ENCODE data around the gene LTBP1.

The LTBP1 gene

DNA sequence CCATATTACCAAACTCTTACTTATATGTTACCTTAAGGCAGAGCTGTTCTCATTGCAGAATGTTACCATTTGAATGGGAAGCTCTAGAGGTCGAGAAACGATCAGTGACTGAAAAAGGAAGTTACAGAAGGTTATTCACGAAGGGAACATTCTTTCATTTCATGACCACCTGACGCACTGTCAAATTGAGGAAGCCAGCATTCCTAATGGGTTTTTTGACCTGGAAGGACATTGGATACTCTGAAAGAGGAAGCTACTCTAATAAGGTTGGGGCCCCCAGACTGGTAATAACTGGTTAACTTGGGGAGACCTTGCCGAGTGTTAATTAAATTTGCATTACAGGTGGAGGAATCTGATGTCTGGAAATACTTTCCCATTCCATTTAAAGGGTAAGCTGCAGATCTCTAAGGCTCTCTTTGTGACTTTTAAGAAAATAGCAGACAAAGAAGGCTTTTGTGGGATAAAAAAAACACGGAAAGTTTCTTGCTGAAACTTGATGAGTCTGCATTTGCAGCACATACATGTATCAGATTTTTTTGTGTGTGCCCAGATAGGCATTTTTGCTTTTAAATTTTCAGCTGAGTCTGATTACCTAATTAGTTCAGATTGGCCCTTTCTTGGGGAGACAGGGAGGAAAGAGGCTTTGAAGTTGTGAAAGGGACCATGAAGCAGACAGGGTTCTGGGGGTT is 137.1 kb downstream of the LTBP1 start:
- no peak for DNase-seq (ENCODE audit: extremely low read depth, low read depth)
- TF ChIP-seq, protein P1, sequence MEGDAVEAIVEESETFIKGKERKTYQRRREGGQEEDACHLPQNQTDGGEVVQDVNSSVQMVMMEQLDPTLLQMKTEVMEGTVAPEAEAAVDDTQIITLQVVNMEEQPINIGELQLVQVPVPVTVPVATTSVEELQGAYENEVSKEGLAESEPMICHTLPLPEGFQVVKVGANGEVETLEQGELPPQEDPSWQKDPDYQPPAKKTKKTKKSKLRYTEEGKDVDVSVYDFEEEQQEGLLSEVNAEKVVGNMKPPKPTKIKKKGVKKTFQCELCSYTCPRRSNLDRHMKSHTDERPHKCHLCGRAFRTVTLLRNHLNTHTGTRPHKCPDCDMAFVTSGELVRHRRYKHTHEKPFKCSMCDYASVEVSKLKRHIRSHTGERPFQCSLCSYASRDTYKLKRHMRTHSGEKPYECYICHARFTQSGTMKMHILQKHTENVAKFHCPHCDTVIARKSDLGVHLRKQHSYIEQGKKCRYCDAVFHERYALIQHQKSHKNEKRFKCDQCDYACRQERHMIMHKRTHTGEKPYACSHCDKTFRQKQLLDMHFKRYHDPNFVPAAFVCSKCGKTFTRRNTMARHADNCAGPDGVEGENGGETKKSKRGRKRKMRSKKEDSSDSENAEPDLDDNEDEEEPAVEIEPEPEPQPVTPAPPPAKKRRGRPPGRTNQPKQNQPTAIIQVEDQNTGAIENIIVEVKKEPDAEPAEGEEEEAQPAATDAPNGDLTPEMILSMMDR (IDR thresholded peaks at IDR 0.05; ENCODE audit: low read depth, low read length) = no peak

DNA sequence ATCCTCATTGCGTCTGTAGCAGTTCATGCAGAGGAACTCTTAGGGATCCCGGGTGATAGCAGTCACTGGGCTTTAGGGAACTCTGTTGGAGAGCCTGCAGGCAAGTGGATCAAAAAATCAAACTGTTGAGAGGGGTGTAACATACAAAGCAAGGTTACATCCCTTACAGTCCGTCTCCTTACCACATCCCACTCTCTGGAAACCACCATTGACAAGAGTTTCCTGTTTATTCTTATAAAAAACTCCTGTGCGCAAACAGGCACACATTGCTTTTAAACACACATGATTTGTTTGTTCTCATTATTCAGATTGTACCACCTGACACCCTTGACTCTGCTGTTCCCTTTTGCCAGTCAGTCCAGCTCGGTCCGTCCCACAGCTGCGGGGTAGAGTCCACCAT is 137.7 kb downstream of the LTBP1 start:
- TF ChIP-seq, protein P1 (IDR thresholded peaks at IDR 0.05; ENCODE audit: low read depth, low read length) = no peak

GRCh38 chr2:33085646-33086045 is 138.9 kb downstream of the LTBP1 start:
- peak; percentile 52 for DNase-seq (ENCODE audit: extremely low read depth, low read depth)
- TF ChIP-seq, protein P1 (IDR thresholded peaks at IDR 0.05; ENCODE audit: low read depth, low read length) = no peak

More for the DNA sequence above, 137.7 kb downstream of the LTBP1 start:
- no peak for DNase-seq (ENCODE audit: extremely low read depth, low read depth)

DNA sequence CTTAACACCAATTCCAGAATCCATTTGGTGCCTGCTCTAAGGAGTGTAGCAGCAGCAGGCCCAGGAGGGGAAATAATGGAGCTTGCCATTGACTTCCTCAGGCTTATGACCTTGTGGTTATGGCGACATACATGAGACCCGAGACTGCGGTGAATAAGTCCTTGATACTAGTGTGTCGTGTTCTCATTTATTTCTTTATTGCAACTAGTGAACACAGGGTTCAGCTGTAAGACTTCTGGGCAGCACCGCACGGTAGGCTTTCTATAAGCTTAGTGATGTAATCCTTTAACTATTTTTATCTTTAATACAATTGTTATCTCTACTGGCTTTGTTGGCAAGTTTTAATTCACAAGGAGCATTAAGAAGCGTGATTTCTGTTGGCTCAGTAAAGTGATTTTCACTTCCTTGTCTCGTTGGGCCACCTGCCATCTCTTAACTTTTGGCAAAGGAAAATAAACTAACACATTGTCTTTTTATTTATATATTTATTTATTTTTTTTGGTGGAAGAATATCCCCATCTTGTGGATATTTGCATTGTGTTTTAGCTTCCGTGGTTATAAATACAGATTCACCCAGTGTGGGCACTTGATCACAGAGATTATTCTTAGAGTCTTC is 139.8 kb downstream of the LTBP1 start:
- no peak for DNase-seq (ENCODE audit: extremely low read depth, low read depth)
- TF ChIP-seq, protein P1 (IDR thresholded peaks at IDR 0.05; ENCODE audit: low read depth, low read length) = no peak

DNA sequence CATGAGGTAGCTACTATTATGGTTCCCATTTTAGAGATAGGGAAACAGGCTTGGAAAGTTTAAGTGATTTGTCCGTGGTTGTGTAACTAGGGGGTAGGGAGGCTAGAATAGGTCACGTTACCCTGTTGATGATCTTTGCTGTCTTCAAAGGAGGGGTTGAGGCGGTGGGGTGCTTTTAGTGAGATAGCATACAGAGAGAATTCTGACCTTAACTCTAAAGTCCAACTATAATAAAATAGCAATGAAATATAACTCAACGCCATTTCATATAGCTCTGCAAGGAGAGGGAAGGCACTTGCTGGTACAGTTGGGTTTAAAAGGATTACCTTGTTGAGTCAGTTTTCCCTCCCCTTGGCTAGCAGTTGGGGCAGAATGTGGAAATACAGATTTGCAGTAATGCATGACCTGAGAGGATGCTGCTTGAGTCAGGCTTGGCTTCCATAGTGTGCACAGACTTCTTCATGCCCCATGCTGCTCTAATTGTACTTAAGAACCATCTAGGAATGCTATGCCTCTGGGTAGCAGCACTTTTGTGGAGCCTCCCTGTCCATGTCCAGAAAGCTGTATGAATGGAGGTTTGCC is 143.9 kb downstream of the LTBP1 start:
- no peak for DNase-seq (ENCODE audit: extremely low read depth, low read depth)
- TF ChIP-seq, protein P1 (IDR thresholded peaks at IDR 0.05; ENCODE audit: low read depth, low read length) = no peak

DNA sequence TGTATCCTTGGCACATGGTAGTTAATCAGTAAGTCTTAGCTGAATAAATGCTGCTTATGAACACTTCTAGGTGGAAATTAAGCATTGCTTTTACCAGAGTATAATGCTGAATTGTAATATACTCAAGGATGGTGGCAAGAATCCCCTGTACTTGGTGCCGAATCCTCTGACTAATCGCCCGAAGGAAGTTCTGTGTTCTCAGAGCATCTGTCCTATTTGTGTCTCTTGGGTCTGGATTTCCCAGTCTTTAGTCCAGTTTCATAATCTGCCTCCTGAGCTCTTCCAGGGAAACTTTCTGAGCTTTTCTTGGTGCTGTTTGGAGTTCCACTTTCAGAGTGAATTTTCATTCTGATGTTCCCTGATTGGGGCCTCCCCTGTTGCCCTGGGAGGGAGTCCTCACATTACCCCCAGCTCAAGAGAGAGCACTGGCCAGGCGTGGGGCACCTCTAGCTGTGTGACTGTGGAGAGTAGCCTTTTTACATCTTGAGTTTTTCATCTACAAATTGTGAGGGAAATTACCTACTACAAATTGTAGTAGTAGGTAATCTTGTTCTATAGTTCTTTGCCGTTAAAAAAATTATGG is 144.9 kb downstream of the LTBP1 start:
- DNase-seq (ENCODE audit: extremely low read depth, low read depth) = no peak
- TF ChIP-seq, protein P1 (IDR thresholded peaks at IDR 0.05; ENCODE audit: low read depth, low read length) = no peak
